Thyroid gland (tissue), 4 donors: ENCODE data around the gene MRPL23. TPM values are rescaled to one million over a fixed set of nuclear protein-coding genes. Genes with fewer than 3 reads are reported as not detected.
A peak's percentile ranks its signal among the peaks of the same experiment; 100 is the strongest.

Experiments
- DNase-seq, 2 donors: peaks; one replicate each; pipeline ENCODE4 v3.0.0-alpha.2; 2019
- H3K27ac ChIP-seq, 3 donors: fragments of 200-600 bp; sonication (generic); 1 replicate in 2 of 3; 2 replicates in 1 of 3; pipeline ENCODE4 v1.5.1; 2016 to 2019; ENCODE audit warnings: mild to moderate bottlenecking in 1 of 3, moderate library complexity in 1 of 3
- H3K27me3 ChIP-seq: fragments of 200-600 bp; sonication (generic); one replicate; pipeline ENCODE4 v1.5.1; 2019
- H3K36me3 ChIP-seq, 2 donors: fragments of 200-600 bp; sonication (generic); one replicate each; pipeline ENCODE4 v1.5.1; 2016 to 2019
- H3K4me1 ChIP-seq, 2 donors: fragments of 200-600 bp; sonication (generic); one replicate each; pipeline ENCODE4 v1.5.1; 2017 to 2019
- H3K4me3 ChIP-seq, 3 donors: fragments of 200-600 bp; sonication (generic); replicated peaks in 1 of 3; 1 replicate in 2 of 3; 2 replicates in 1 of 3; pipeline ENCODE4 v1.5.1; 2016; ENCODE audit warnings: mild to moderate bottlenecking in 1 of 3
- H3K9me3 ChIP-seq: fragments of 200-600 bp; sonication (generic); one replicate; pipeline ENCODE4 v1.5.1; 2017
- CTCF ChIP-seq, 6 experiments: fragments of 200-600 bp in 3 of 6; fragments of 450-650 bp in 3 of 6; sonication (generic) in 3 of 6; IDR thresholded peaks; one replicate each; pipeline ENCODE4 v1.5.1; 2016 to 2019; ENCODE audit warnings: antibody characterized with exemption in 6 of 6, mild to moderate bottlenecking in 2 of 6, inconsistent platforms in 1 of 6, moderate library complexity in 1 of 6
- POLR2A ChIP-seq, 2 donors: fragments of 450-650 bp; IDR thresholded peaks; one replicate each; pipeline ENCODE4 v1.6.1; 2017; ENCODE audit warnings: antibody characterized with exemption in 2 of 2, mild to moderate bottlenecking in 2 of 2, moderate library complexity in 1 of 2
- WGBS, 2 donors: methylation state at CpG; one replicate each; pipeline ENCODE4 v1.1.5; 2017; 5-methylcytosine and 5-hydroxymethylcytosine counted together
- intact Hi-C: fragments of 100-400 bp; cut with DNase I; formaldehyde crosslinking; loops from one replicate; pipeline ENCODE4 v1.15.1; 2023
- total RNA-seq, 4 donors: library from RNA; depleted of rRNA; stranded (reverse); fragments of >200 nt; gene quantifications; one replicate each; pipeline ENCODE4 v1.2.3, GENCODE V29; 2016

The MRPL23 gene
- total RNA-seq, 4 donors from 2014 or later = 86.9 to 241 (median 159) TPM

- TF ChIP-seq CTCF (IDR thresholded peaks at IDR 0.05) (no peak), POLR2A (IDR thresholded peaks at IDR 0.05) (no peak)
- no peak overlapping the region for H3K27ac ChIP-seq
- no peak for DNase-seq
- 81% methylated on average over 25 of the region's 25 CpGs for WGBS, 2 donors
- no peaks in the 10 kb centered on the region for H3K36me3 ChIP-seq
- no peaks in the 10 kb centered on the region for H3K9me3 ChIP-seq
- no peaks in the 10 kb centered on the region for H3K27me3 ChIP-seq
- peaks cover 0 to under 1% of the 10 kb centered on the region in 2 donors for H3K4me1 ChIP-seq
- intact Hi-C loops = no loop called here
- no peak overlapping the region for H3K4me3 ChIP-seq
Measured at GRCh38 chr11:1929621-1930461, 17.3 kb upstream of the MRPL23 start.

- H3K27me3 ChIP-seq = no peaks in the 10 kb centered on the region
- intact Hi-C loops = no loop called here
Measured at GRCh38 chr11:1930462-1930830, 16.7 kb upstream of the MRPL23 start.

GRCh38 chr11:1931341-1932104 lies 15.6 kb upstream of the MRPL23 start:
- no peaks in the 10 kb centered on the region for H3K4me1 ChIP-seq
- no peak for DNase-seq
- TF ChIP-seq POLR2A (IDR thresholded peaks at IDR 0.05) (no peak), CTCF (IDR thresholded peaks at IDR 0.05) (no peak)
- no peak overlapping the region for H3K4me3 ChIP-seq
- H3K36me3 ChIP-seq = no peaks in the 10 kb centered on the region
- H3K27ac ChIP-seq = peak overlapping the region in 1 of 3 donors; percentile 9
- WGBS, 2 donors = 55 to 68% methylated on average over 18 of the region's 18 CpGs
- H3K27me3 ChIP-seq = no peaks in the 10 kb centered on the region
- H3K9me3 ChIP-seq = no peaks in the 10 kb centered on the region
- intact Hi-C loops = no loop called here

More at GRCh38 chr11:1930462-1930830, 16.7 kb upstream of the MRPL23 start:
- H3K36me3 ChIP-seq = no peaks in the 10 kb centered on the region
- WGBS, 2 donors = 39 to 48% methylated on average over 9 of the region's 9 CpGs
- no peak overlapping the region for H3K4me3 ChIP-seq
- TF ChIP-seq POLR2A (IDR thresholded peaks at IDR 0.05) (no peak), CTCF (IDR thresholded peaks at IDR 0.05) (no peak)
- H3K9me3 ChIP-seq = no peaks in the 10 kb centered on the region
- H3K4me1 ChIP-seq = no peaks in the 10 kb centered on the region
- no peak for DNase-seq
- no peak overlapping the region for H3K27ac ChIP-seq

- intact Hi-C loops = no loop called here
- Histone ChIP-seq H3K4me3 (no peak overlapping the region), H3K36me3 (no peaks in the 10 kb centered on the region), H3K9me3 (no peaks in the 10 kb centered on the region), H3K27me3 (no peaks in the 10 kb centered on the region), H3K4me1 (no peaks in the 10 kb centered on the region), H3K27ac (peak overlapping the region in 1 of 3 donors; percentile 9)
- DNase-seq = no peak
- WGBS, 2 donors = 73 to 75% methylated on average over 11 of the region's 11 CpGs
- TF ChIP-seq POLR2A (IDR thresholded peaks at IDR 0.05) (no peak), CTCF (IDR thresholded peaks at IDR 0.05) (no peak)
Measured at GRCh38 chr11:1932105-1932480, 15.0 kb upstream of the MRPL23 start.

- Histone ChIP-seq H3K4me1 (no peaks in the 10 kb centered on the region), H3K36me3 (no peaks in the 10 kb centered on the region), H3K4me3 (no peak overlapping the region), H3K27me3 (no peaks in the 10 kb centered on the region), H3K27ac (no peak overlapping the region), H3K9me3 (no peaks in the 10 kb centered on the region)
- TF ChIP-seq CTCF (IDR thresholded peaks at IDR 0.05) (no peak), POLR2A (IDR thresholded peaks at IDR 0.05) (no peak)
- DNase-seq = no peak
- 97 to 98% methylated on average over 4 of the region's 4 CpGs for WGBS, 2 donors
- intact Hi-C loops = no loop called here
Measured at GRCh38 chr11:1932681-1933080, 14.5 kb upstream of the MRPL23 start.
